ENCODE measurements around the gene LHX1. TPM values are rescaled to one million over a fixed set of nuclear protein-coding genes. Genes with fewer than 3 reads are reported as not detected.

Gene LHX1
- total RNA-seq, 1 donor from 2014 or later, result 2.6 TPM

- no peak for TF ChIP-seq CTCF (IDR thresholded peaks at IDR 0.05; ENCODE audit: partially characterized antibody, unreplicated experiment)
- H3K4me3 Mint-ChIP-seq (ENCODE audit: unreplicated experiment), result no peak overlapping the region
- H3K27me3 Mint-ChIP-seq (ENCODE audit: unreplicated experiment), result peaks cover 30% of the 10 kb centered on the region
- no peak overlapping the region for H3K27ac Mint-ChIP-seq (ENCODE audit: unreplicated experiment)
- DNase-seq, result no peak
- H3K36me3 Mint-ChIP-seq (ENCODE audit: unreplicated experiment), result no peaks in the 10 kb centered on the region
- peaks cover 65% of the 10 kb centered on the region for H3K4me1 Mint-ChIP-seq (ENCODE audit: low read depth, unreplicated experiment)
- H3K9me3 Mint-ChIP-seq (ENCODE audit: unreplicated experiment), result peaks cover 9% of the 10 kb centered on the region
Measured at GRCh38 chr17:36929851-36930582, 7.3 kb upstream of the LHX1 start.

GRCh38 chr17:36930583-36930900, 6.7 kb upstream of the LHX1 start:
- no peak for DNase-seq
- peaks cover 12% of the 10 kb centered on the region for H3K9me3 Mint-ChIP-seq (ENCODE audit: unreplicated experiment)
- TF ChIP-seq CTCF (IDR thresholded peaks at IDR 0.05; ENCODE audit: partially characterized antibody, unreplicated experiment), result no peak
- H3K4me3 Mint-ChIP-seq (ENCODE audit: unreplicated experiment), result peak overlapping the region; percentile 53
- H3K36me3 Mint-ChIP-seq (ENCODE audit: unreplicated experiment), result no peaks in the 10 kb centered on the region
- peaks cover 64% of the 10 kb centered on the region for H3K4me1 Mint-ChIP-seq (ENCODE audit: low read depth, unreplicated experiment)
- no peak overlapping the region for H3K27ac Mint-ChIP-seq (ENCODE audit: unreplicated experiment)
- peaks cover 32% of the 10 kb centered on the region for H3K27me3 Mint-ChIP-seq (ENCODE audit: unreplicated experiment)

- peaks cover 58% of the 10 kb centered on the region for H3K4me1 Mint-ChIP-seq (ENCODE audit: low read depth, unreplicated experiment)
- H3K4me3 Mint-ChIP-seq (ENCODE audit: unreplicated experiment), result peak overlapping the region; percentile 44
- H3K36me3 Mint-ChIP-seq (ENCODE audit: unreplicated experiment), result no peaks in the 10 kb centered on the region
- DNase-seq, result no peak
- H3K27ac Mint-ChIP-seq (ENCODE audit: unreplicated experiment), result no peak overlapping the region
- no peak for TF ChIP-seq CTCF (IDR thresholded peaks at IDR 0.05; ENCODE audit: partially characterized antibody, unreplicated experiment)
- H3K27me3 Mint-ChIP-seq (ENCODE audit: unreplicated experiment), result peaks cover 34% of the 10 kb centered on the region
- peaks cover 12% of the 10 kb centered on the region for H3K9me3 Mint-ChIP-seq (ENCODE audit: unreplicated experiment)
Measured at GRCh38 chr17:36931096-36931696, 6.1 kb upstream of the LHX1 start.

DNA sequence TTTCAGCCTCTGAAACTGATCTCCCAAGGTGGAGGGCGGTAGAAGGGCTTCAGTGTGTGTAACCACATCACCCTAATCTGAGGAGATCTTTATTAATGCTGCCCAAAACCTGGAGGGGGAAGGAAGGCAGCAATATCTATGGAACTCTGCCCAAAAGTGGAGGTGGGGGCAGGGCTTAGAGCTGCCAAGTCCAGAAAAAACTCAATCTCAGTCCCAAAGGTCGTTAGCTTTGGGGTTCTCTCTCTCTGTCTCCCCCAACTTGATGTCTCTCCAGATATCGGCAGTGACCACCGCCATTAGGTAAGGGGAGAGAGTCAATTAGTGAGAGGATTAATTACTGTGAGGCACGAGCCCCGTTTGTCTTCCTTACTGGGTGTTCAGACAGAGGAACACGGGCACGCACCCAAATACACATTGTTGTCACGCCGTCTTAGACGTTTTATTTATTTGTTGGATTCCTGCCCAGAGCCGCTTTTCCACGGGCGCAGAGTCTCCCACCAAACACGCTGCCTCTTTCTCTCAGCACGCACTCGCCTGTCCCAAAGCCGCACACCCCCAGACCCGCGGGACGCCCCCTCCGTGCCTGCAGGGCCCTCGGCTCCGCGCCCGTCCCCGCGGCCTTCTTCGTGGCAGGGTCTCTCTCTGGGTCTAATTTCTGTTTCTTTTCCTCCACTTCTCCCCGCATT, 5.4 kb upstream of the LHX1 start:
- H3K36me3 Mint-ChIP-seq (ENCODE audit: unreplicated experiment), result no peaks in the 10 kb centered on the region
- DNase-seq, result no peak
- peak overlapping the region; percentile 76 for H3K4me3 Mint-ChIP-seq (ENCODE audit: unreplicated experiment)
- TF ChIP-seq CTCF (IDR thresholded peaks at IDR 0.05; ENCODE audit: partially characterized antibody, unreplicated experiment), result no peak
- peaks cover 35% of the 10 kb centered on the region for H3K27me3 Mint-ChIP-seq (ENCODE audit: unreplicated experiment)
- H3K9me3 Mint-ChIP-seq (ENCODE audit: unreplicated experiment), result peaks cover 13% of the 10 kb centered on the region
- H3K4me1 Mint-ChIP-seq (ENCODE audit: low read depth, unreplicated experiment), result peaks cover 57% of the 10 kb centered on the region
- H3K27ac Mint-ChIP-seq (ENCODE audit: unreplicated experiment), result no peak overlapping the region

DNA sequence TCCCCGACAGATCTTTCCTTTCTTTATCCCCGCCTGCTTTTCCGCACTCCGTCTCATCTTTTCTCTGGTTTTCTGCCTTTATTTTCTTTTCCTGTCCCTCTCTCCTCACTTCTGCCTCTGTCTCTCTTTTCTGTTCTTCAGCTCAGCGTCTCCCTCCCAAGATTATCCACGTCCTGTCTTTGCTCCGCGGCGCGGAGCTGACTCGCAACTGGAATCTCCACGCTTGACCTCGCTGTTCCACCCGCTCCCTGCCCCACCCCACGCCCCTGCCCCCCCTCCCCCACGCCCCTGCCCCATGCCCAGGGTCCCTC, 4.9 kb upstream of the LHX1 start:
- Mint-ChIP-seq H3K36me3 (ENCODE audit: unreplicated experiment) (no peaks in the 10 kb centered on the region), H3K27ac (ENCODE audit: unreplicated experiment) (peak overlapping the region; percentile 39), H3K27me3 (ENCODE audit: unreplicated experiment) (peaks cover 36% of the 10 kb centered on the region), H3K4me1 (ENCODE audit: low read depth, unreplicated experiment) (peaks cover 57% of the 10 kb centered on the region), H3K4me3 (ENCODE audit: unreplicated experiment) (peak overlapping the region; percentile 76), H3K9me3 (ENCODE audit: unreplicated experiment) (peaks cover 15% of the 10 kb centered on the region)
- TF ChIP-seq CTCF (IDR thresholded peaks at IDR 0.05; ENCODE audit: partially characterized antibody, unreplicated experiment), result no peak
- no peak for DNase-seq
